ENCODE measurements around the gene ANKZF1. TPM values are rescaled to one million over a fixed set of nuclear protein-coding genes. Genes with fewer than 3 reads are reported as not detected.
"Not testable (repeated sequence)": the region's sequence is repeated elsewhere in the genome, so short reads cannot be mapped to it uniquely, and the experiment has no call there.

ANKZF1 gene, protein sequence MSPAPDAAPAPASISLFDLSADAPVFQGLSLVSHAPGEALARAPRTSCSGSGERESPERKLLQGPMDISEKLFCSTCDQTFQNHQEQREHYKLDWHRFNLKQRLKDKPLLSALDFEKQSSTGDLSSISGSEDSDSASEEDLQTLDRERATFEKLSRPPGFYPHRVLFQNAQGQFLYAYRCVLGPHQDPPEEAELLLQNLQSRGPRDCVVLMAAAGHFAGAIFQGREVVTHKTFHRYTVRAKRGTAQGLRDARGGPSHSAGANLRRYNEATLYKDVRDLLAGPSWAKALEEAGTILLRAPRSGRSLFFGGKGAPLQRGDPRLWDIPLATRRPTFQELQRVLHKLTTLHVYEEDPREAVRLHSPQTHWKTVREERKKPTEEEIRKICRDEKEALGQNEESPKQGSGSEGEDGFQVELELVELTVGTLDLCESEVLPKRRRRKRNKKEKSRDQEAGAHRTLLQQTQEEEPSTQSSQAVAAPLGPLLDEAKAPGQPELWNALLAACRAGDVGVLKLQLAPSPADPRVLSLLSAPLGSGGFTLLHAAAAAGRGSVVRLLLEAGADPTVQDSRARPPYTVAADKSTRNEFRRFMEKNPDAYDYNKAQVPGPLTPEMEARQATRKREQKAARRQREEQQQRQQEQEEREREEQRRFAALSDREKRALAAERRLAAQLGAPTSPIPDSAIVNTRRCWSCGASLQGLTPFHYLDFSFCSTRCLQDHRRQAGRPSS
- 27.9 and 36.4 TPM in 2 replicates for total RNA-seq
- polyA plus RNA-seq (2012) = 23.4 TPM

DNA sequence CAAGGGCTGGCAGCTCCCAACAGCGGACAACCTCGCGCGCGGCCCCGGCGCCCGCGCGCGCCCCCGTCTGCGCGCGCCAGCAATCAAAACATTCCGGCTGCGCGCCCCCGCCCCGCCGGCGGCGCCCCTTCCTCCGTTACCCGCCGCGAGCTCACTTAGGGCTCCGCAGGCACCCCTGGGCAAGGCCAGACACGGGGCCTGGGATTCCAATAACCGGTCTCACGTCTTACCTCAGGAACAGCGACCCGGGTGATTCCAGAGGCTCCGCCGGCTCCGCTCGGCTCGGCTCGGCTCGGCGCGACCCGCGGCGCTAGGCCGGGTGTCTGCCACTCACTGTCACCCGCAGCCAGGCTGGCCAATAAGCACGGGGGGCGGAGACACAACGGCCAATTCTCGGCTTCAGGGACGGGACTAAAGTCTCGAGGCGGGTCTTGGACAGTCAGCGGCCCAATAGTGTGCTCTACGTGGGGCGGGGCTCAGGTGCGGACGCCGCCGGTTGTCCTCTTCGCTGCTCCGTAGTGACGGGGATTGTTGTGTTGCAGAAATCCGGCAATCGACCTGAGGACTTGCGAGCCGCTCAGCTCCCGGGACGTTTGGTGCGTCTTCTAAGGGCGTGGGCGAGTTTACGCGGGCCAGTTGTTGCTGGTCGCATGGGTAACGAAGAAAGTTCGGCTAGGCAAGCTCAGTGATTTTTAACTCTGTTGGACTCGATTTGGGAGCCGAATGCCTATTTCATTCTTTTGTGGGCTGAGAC lies at the start of gene ANKZF1, which contains the start of gene ATG9A:
Gene ANKZF1, plus strand, starts transcription at position 502 of the 754 bp plus-strand sequence. CDS start 452 bp downstream, outside the sequence.
Gene ATG9A, minus strand, starts transcription at position 332 of the 754 bp plus-strand sequence. CDS start 1,612 bp downstream, outside the sequence.
- DNase-seq (ENCODE audit: low read depth) = peak; percentile 100

DNA sequence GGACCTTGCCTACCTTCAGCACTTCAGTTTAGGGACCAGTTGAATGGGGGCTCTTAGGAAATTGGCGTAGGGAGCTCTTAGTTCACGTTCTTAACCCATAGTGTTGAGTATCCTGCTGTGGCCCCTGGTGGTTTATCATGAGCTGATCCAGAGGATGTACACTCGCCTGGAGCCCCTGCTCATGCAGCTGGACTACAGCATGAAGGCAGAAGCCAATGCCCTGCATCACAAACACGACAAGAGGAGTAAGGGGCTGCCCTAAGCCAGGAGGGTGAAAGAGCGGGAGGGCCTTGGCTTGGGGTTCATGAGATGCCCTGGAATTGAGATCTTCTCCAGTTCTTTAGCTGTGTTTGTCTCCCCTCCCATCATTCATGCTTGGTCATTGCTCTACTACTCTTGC lies 48.6 kb upstream of the ANKZF1 start:
- no peak for DNase-seq (ENCODE audit: low read depth)

DNA sequence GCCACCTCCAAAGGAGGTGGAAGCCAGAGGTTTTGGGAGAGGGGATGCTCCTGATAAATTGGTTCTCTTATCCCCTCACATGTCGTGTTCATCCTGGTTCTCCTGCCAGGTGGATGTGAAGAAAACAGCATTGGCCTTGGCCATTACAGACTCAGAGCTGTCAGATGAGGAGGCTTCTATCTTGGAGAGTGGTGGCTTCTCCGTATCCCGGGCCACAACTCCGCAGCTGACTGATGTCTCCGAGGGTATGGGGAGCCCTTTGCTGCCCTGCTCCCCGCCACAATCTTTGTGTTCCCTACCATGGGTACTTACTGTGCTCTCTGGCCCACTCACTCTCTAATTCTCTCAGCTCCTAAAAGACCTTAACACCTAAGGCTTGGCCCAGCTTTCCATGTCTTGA lies 48.1 kb upstream of the ANKZF1 start:
- no peak for DNase-seq (ENCODE audit: low read depth)

DNA sequence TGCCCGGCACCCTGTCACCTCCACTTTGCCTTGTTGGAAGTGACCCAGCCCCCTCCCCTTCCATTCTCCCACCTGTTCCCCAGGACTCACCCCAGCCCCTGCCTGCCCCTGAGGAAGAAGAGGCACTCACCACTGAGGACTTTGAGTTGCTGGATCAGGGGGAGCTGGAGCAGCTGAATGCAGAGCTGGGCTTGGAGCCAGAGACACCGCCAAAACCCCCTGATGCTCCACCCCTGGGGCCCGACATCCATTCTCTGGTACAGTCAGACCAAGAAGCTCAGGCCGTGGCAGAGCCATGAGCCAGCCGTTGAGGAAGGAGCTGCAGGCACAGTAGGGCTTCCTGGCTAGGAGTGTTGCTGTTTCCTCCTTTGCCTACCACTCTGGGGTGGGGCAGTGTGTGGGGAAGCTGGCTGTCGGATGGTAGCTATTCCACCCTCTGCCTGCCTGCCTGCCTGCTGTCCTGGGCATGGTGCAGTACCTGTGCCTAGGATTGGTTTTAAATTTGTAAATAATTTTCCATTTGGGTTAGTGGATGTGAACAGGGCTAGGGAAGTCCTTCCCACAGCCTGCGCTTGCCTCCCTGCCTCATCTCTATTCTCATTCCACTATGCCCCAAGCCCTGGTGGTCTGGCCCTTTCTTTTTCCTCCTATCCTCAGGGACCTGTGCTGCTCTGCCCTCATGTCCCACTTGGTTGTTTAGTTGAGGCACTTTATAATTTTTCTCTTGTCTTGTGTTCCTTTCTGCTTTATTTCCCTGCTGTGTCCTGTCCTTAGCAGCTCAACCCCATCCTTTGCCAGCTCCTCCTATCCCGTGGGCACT lies 47.1 kb upstream of the ANKZF1 start:
- DNase-seq (ENCODE audit: low read depth) = no peak

DNA sequence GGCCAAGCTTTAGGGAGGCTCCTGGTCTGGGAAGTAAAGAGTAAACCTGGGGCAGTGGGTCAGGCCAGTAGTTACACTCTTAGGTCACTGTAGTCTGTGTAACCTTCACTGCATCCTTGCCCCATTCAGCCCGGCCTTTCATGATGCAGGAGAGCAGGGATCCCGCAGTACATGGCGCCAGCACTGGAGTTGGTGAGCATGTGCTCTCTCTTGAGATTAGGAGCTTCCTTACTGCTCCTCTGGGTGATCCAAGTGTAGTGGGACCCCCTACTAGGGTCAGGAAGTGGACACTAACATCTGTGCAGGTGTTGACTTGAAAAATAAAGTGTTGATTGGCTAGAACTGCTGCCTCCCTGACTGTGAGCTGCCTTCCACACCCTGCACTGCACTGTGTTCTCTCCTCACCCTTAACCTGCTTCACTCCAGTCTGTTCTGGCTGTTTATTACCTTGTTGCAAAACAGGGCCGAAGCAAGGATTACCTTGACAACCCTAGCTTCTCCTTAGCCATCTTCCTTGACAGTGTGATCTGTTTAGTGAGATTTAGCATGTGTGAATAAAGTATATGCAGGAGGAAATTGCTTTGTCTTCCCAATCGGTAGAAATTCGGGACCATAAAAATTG lies 46.3 kb upstream of the ANKZF1 start:
- DNase-seq (ENCODE audit: low read depth) = no peak

DNA sequence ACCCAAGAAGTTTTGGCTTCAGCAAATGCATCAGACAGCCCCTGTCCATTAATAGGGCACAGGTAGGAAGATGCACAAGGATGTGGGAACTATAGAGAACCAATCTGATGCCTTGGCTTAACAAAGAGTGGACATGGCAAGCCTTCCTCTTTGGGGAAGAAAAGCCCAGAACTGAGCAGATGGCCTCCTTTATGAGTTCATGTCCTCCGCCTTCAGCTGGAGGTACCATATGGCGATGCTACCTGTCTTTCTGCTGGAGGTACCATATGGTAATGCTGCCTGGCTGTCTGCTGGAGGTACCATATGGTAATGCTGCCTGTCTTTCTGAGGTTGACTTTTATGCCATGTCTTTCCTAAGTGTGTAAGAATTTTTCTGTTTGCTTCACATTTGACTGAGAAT lies 45.5 kb upstream of the ANKZF1 start:
- DNase-seq (ENCODE audit: low read depth) = no peak

DNA sequence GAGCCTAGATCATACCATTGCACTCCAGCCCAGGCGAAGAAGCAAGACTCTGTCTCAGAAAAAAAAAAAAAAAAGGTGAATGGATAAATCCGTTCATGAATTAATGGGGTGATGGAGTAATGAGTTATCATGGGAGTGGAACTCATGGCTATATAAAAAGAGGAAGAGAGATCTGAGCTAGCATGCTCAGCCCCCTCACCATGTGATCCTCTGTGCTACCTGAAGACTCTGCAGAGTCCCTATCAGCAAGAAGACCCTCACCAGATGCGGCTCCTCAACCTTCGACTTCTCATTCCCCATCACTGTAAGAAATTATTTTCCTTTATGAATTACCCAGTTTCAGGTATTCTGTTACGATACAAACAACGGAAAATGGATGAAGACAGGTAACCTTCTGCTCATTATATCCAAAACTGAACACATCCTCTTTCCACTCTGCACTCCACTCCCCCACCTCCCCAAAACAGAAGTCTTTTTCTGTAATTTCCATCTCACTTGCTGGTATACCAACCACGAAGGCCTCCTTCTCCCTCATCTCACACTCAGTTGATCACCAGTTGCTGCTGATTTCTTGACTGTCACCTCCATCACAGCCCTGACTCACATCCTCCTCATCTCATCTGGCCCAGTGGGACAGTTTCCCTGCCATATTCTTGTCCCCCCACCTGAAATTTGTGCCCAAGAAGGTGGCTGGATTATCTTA lies 42.7 kb upstream of the ANKZF1 start:
- DNase-seq (ENCODE audit: low read depth) = no peak

DNA sequence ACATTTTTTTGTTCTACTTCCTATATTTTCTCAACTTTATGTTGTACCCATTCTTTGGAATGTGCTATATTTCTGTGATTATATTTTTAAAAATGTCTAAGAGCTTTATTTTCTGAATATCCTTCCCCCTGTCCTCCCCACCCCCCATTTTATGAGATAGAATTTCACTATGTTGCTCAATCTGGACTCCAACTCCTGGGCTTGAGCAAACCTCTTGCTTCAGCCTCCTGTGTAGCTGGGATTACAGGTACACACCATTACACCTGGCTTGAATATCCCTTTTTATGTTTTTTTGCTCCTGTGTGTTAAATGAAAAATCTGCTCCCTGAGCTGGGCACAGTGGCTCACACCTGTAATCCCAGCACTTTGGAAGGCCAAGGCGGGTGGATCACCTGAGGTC lies 32.2 kb upstream of the ANKZF1 start:
- no peak for DNase-seq (ENCODE audit: low read depth)

DNA sequence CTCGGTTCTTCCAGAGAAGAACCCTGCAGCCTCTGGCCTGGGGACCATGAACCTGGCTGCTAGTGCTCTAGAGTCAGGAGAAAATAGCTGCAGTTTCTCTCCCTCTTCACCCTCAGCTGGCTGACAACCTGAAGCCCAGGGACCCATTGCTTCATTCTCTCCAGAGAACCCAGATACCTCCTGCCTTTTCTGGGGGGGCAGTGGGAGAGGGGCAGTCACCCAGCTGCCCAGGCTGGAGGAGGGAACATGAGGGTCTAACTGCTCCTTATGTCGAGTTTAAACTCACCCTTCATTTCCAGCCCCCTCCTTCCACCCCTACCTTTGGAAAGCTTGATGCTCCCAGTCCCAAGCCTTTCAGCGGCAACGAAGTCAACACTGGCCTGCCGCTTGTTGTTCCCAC lies 30.6 kb upstream of the ANKZF1 start:
- DNase-seq (ENCODE audit: low read depth) = no peak

DNA sequence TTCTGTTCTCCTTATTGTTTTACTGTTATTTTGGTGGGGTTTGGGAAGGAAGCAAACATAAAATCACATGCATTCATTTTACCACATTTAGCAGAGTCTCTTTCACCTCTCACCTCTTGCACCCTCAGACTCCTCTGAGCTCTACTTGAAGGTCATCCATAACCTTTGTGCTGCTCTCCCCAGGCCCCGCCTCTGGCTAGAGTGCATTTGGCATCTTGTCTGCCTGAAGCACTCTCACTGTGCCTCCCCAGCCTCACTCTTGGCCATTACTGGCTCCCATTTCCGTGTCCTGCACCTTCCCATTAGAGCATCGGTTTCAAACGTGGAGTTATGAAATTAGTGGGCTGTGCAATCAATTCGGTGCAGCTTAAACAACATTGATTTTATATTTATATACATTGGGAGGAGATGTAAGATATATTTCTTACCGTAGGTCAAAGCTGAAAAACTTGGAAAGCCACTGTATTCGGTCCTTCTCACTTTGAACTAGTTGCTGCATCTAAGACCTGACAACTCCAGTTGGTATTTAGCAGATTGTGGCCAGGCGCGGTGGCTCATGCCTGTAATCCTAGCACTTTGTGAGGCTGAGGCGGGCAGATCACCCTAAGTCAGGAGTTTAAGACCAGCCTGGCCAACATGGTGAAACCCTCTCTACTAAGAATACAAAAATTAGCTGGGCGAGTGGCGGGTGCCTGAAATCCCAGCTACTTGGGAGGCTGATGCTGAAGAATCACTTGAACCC lies 30.0 kb upstream of the ANKZF1 start:
- DNase-seq (ENCODE audit: low read depth) = no peak

DNA sequence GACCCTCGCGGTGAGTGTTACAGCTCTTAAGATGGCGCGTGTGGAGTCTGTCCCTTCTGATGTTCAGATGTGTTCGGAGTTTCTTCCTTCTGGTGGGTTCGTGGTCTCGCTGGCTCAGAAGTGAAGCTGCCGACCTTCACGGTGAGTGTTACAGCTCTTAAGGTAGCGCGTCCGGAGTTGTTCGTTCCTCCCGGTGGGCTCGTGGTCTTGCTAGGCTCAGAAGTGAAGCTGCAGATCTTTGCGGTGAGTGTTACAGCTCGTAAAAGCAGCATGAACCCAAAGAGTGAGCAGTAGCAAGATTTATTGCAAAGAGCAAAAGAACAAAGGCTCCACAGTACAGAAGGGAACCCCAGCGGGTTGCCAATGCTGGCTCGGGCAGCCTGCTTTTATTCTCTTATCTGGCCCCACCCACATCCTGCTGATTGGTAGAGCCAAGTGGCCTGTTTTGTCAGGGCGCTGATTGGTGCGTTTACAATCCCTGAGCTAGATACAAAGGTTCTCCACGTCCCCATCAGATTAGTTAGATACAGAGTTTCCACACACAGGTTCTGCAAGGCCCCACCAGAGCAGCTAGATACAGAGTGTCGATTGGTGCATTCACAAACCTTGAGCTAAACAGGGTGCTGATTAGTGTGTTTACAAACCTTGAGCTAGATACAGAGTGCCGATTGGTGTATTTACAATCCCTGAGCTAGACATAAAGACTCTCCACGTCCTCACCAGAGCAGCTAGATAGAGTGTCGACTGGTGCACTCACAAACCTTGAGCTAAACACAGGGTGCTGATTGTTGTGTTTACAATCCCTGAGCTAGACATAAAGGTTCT lies 28.9 kb upstream of the ANKZF1 start:
- not testable (repeated sequence) for DNase-seq (ENCODE audit: low read depth)

DNA sequence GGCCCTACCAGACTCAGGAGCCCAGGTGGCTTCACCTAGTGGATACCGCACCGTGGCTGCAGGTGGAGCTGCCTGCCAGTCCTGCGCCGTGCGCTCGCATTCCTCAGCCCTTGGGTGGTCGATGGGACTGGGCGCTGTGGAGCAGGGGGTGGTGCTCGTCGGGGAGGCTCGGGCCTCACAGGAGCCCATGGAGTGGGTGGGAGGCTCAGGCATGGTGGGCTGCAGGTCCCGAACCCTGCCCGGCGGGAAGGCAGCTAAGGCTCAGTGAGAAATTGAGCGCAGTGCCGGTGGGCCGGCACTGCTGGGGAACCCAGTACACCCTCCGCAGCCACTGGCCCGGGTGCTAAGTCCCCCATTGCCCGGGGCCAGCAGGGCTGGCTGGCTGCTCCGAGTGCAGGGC lies 28.3 kb upstream of the ANKZF1 start:
- DNase-seq (ENCODE audit: low read depth) = not testable (repeated sequence)

DNA sequence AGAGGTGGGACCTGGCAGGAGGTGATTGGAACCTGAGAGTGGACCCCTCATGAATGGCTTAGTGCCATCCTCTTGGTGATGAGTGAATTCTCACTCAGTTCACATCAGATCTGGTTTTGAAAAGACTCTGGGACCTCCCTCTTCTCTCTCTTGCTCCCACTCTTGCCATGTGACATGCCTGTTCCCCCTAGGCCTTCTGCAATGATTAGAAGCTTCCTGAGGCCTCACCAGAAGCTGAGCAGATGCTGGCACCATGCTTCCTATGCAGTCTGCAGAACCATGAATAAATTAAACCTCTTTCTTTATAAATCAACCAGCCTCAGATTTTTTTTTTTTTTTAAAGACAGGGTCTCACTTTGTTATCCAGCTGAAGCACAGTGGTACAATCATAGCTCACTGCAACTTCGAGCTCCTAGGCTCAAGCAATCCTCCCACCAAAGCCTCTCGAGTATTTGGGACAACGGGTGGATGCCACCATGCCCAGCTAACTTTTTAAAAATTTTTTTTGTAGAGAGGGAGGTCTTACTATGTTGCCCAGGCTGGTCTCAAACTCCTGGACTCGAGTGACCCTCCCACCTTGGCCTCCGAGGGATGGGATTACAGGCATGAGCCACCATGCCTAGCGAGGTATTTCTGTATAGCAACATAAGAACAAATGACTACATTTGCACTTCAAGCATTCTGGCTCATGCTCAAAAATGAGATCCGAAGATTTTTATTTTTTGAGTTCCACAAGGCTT lies 25.0 kb upstream of the ANKZF1 start:
- no peak for DNase-seq (ENCODE audit: low read depth)

DNA sequence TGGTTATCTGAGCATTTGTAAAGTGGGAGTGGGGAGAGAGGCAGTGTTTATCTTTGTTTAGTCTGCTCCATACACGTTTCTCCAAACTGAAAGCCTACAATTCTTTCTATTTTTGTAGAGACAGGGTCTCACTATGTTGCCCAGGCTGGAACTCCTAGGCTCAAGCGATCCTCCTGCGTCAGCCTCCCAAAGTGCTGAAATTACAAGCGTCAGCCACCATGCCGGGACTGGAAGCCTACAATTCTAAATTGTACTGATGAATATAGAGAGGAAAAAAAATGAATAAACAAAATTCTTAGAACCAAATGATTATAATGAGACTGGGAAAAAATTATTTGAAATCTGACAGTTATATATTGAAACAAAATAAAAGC lies 24.5 kb upstream of the ANKZF1 start:
- DNase-seq (ENCODE audit: low read depth) = no peak

DNA sequence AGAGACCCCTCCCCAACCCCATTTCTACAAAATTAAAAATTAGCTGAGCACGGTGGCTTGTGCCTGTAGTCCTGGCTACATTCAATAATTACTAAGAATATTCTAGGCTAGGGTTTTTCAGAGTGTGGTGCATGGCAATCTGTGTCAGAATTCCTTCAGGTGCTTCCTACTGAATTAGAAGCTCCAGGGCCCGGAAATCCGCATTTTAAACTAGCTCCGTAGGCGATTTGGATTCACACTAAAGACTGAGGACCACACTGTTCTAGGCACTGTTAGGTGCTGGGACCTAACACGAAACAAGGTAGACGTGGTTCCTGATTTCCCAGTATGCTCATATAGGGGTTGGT lies 23.7 kb upstream of the ANKZF1 start:
- DNase-seq (ENCODE audit: low read depth) = no peak

DNA sequence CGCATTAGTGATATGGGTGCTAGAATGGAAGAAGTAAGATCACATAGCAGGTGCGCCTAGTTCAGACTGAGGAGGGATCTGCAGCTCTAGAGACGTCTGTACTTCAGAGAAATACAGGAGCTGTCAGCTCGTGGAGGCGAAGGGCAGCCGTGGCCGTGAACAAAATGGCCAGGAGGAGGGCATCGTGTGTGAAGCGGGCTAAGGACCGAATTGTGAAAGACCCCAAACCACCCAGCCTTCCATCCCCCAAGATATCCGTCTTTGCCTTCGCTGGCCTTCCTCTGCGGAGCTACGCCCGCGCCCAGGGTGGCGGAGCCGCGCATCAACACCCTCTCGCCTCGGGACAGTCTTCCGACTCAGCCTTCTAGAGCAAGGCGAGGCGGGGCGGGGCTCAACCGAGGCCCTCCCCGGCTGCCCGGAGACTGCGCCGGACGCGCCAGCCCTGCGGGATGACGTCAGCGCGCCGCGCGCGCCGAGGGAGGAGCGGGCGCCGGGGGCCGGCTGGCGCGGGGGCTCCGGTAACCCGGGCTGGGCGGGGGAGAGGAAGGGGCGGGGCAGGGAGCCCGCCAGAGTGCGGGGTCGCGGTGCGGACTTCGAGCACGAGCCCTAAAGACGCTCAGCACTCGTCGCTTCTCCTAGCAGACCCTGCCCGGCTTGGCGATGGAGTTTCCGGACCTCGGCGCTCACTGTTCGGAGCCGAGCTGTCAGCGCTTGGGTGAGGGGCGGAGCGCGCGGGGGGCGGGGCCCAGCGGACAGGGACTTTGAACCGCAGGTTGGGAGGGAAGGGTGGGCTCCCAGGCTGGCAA lies 23.1 kb upstream of the ANKZF1 start, which contains the start of gene ZFAND2B:
Gene ZFAND2B, plus strand, starts transcription at position 455 of the 806 bp plus-strand sequence. Its CDS starts 206 bp downstream, at position 661.
- DNase-seq (ENCODE audit: low read depth) = peak; percentile 95

Measured in myocyte (in vitro differentiated cells).